H9 (cell line): ENCODE results near the gene NTSR1. TPM values are rescaled to one million over a fixed set of nuclear protein-coding genes. Genes with fewer than 3 reads are reported as not detected.

Experiments
- DNase-seq: peaks from one replicate; pipeline ENCODE4 v3.0.0-alpha.2; 2017
- H2AFZ ChIP-seq: one replicate; pipeline ENCODE4 v1.6.1; 2013; ENCODE audit warnings: mild to moderate bottlenecking, low read length, control low read depth, moderate library complexity
- H2AK5ac ChIP-seq: 2 replicates; pipeline ENCODE4 v1.6.1; 2013; ENCODE audit warnings: low read length, control low read depth, mixed read lengths; ENCODE audit not compliant: insufficient read length
- H2BK120ac ChIP-seq: one replicate; pipeline ENCODE4 v1.6.1; 2013; ENCODE audit warnings: low read depth, mild to moderate bottlenecking, low read length, control low read depth, inconsistent platforms; ENCODE audit not compliant: poor library complexity, severe bottlenecking
- H2BK12ac ChIP-seq: 2 replicates; pipeline ENCODE4 v1.6.1; 2013; ENCODE audit warnings: low read length, control low read depth, mixed read lengths, low read depth; ENCODE audit not compliant: insufficient read length
- H2BK15ac ChIP-seq: 2 replicates; pipeline ENCODE4 v1.6.1; 2013; ENCODE audit warnings: low read depth, low read length, control low read depth
- H2BK20ac ChIP-seq: one replicate; pipeline ENCODE4 v1.6.1; 2013; ENCODE audit warnings: low read depth, mild to moderate bottlenecking, low read length, control low read depth, inconsistent platforms; ENCODE audit not compliant: poor library complexity, severe bottlenecking
- H2BK5ac ChIP-seq: 2 replicates; pipeline ENCODE4 v1.6.1; 2013; ENCODE audit warnings: low read length, control low read depth, mixed read lengths; ENCODE audit not compliant: insufficient read length
- H3K14ac ChIP-seq: 2 replicates; pipeline ENCODE4 v1.6.1; 2013; ENCODE audit warnings: low read length, control low read depth; ENCODE audit not compliant: insufficient read depth
- H3K18ac ChIP-seq: 2 replicates; pipeline ENCODE4 v1.6.1; 2013; ENCODE audit warnings: low read depth, mild to moderate bottlenecking, mixed read lengths, low read length, control low read depth; ENCODE audit not compliant: insufficient read length
- H3K23ac ChIP-seq: 2 replicates; pipeline ENCODE4 v1.6.1; 2013; ENCODE audit warnings: low read length, control low read depth, mixed read lengths, low read depth; ENCODE audit not compliant: insufficient read length
- H3K23me2 ChIP-seq: 2 replicates; pipeline ENCODE4 v1.6.1; 2013; ENCODE audit warnings: low read depth, mild to moderate bottlenecking, mixed read lengths, low read length, control low read depth; ENCODE audit not compliant: insufficient read length, poor library complexity, severe bottlenecking
- H3K27ac ChIP-seq: 2 replicates; pipeline ENCODE4 v1.5.1; 2013; ENCODE audit warnings: low read length, control low read depth, mixed read lengths, low read depth; ENCODE audit not compliant: insufficient read length
- H3K27me3 ChIP-seq: 2 replicates; pipeline ENCODE4 v1.6.1; 2013; ENCODE audit warnings: low read length, control low read depth, inconsistent platforms; ENCODE audit not compliant: insufficient read depth
- H3K4ac ChIP-seq: 2 replicates; pipeline ENCODE4 v1.6.1; 2013; ENCODE audit warnings: low read depth, mild to moderate bottlenecking, control low read depth, inconsistent platforms, low read length, moderate library complexity
- H3K4me1 ChIP-seq: 2 replicates; pipeline ENCODE4 v1.6.1; 2013; ENCODE audit warnings: low read length, control low read depth, inconsistent platforms; ENCODE audit not compliant: insufficient read depth
- H3K4me2 ChIP-seq: 2 replicates; pipeline ENCODE4 v1.6.1; 2013; ENCODE audit warnings: low read length, control low read depth, mixed read lengths; ENCODE audit not compliant: insufficient read length, insufficient read depth
- H3K56ac ChIP-seq: 2 replicates; pipeline ENCODE4 v1.6.1; 2013; ENCODE audit warnings: low read depth, mild to moderate bottlenecking, mixed read lengths, low read length, control low read depth; ENCODE audit not compliant: insufficient read length
- H3K79me1 ChIP-seq: 2 replicates; pipeline ENCODE4 v1.6.1; 2013; ENCODE audit warnings: low read depth, mild to moderate bottlenecking, moderate library complexity, low read length, control low read depth, inconsistent platforms; ENCODE audit not compliant: insufficient read depth, poor library complexity, severe bottlenecking
- H3K79me2 ChIP-seq: 2 replicates; pipeline ENCODE4 v1.6.1; 2013; ENCODE audit warnings: low read length, control low read depth, inconsistent platforms; ENCODE audit not compliant: insufficient read depth
- H3K9ac ChIP-seq: 2 replicates; pipeline ENCODE4 v1.6.1; 2013; ENCODE audit warnings: low read length, control low read depth, mixed read lengths; ENCODE audit not compliant: insufficient read length; ENCODE audit errors: extremely low read depth
- H3K9me3 ChIP-seq: one replicate; pipeline ENCODE4 v1.6.1; 2013; ENCODE audit warnings: low read depth, low read length, inconsistent platforms; ENCODE audit not compliant: control insufficient read depth
- H3T11ph ChIP-seq: one replicate; pipeline ENCODE4 v1.6.1; 2013; ENCODE audit warnings: mild to moderate bottlenecking, low read length, control low read depth, inconsistent platforms
- H4K20me1 ChIP-seq: one replicate; pipeline ENCODE4 v1.6.1; 2013; ENCODE audit not compliant: control insufficient read depth, insufficient read length, insufficient read depth
- H4K5ac ChIP-seq: 2 replicates; pipeline ENCODE4 v1.6.1; 2013; ENCODE audit warnings: low read depth, mild to moderate bottlenecking, mixed read lengths, low read length, control low read depth; ENCODE audit not compliant: insufficient read length
- H4K8ac ChIP-seq: replicated peaks from 2 replicates; pipeline ENCODE4 v1.6.1; 2013; ENCODE audit warnings: low read length, control low read depth, mixed read lengths, low read depth; ENCODE audit not compliant: insufficient read length
- H4K91ac ChIP-seq: 2 replicates; pipeline ENCODE4 v1.6.1; 2013; ENCODE audit warnings: low read depth, mild to moderate bottlenecking, moderate library complexity, mixed read lengths, low read length, control low read depth; ENCODE audit not compliant: insufficient read length
- H3K27ac Mint-ChIP-seq, 3 experiments: 2 replicates in 2 of 3; 3 replicates in 1 of 3; pipeline ENCODE4 v1.8.0; 2020 to 2021; ENCODE audit warnings: mixed read lengths in 3 of 3, mild to moderate bottlenecking in 1 of 3, moderate library complexity in 1 of 3
- H3K27me3 Mint-ChIP-seq: 2 replicates; pipeline ENCODE4 v1.8.0; 2021; ENCODE audit warnings: low read depth, mild to moderate bottlenecking, moderate library complexity, mixed read lengths
- H3K36me3 Mint-ChIP-seq, 3 experiments: 2 replicates in 2 of 3; 3 replicates in 1 of 3; pipeline ENCODE4 v1.8.0; 2020 to 2021; ENCODE audit warnings: low read depth in 3 of 3, mixed read lengths in 3 of 3; ENCODE audit not compliant: insufficient read depth in 1 of 3
- H3K4me1 Mint-ChIP-seq, 2 experiments: 2 replicates each; pipeline ENCODE4 v1.8.0; 2020; ENCODE audit warnings: mixed read lengths in 2 of 2
- H3K4me3 Mint-ChIP-seq, 2 experiments: 2 replicates in 1 of 2; 3 replicates in 1 of 2; pipeline ENCODE4 v1.8.0; 2020 to 2021; ENCODE audit warnings: mild to moderate bottlenecking in 2 of 2, mixed read lengths in 2 of 2, moderate library complexity in 1 of 2
- H3K9me3 Mint-ChIP-seq, 2 experiments: 2 replicates in 1 of 2; 3 replicates in 1 of 2; pipeline ENCODE4 v1.8.0; 2020; ENCODE audit warnings: mild to moderate bottlenecking in 2 of 2, mixed read lengths in 2 of 2, moderate library complexity in 1 of 2
- WGBS: extraction: QIAGEN DNeasy Blood & Tissue Kit; methylation state at CpG from one replicate; pipeline ENCODE4 v1.1.7; 2013; ENCODE audit warnings: missing lambda C conversion rate, low lambda C conversion rate, mixed read lengths; ENCODE audit not compliant: insufficient read length; ENCODE audit errors: extremely low coverage; 5-methylcytosine and 5-hydroxymethylcytosine counted together
- total RNA-seq: library from RNA; stranded (reverse); gene quantifications from 2 replicates; pipeline ENCODE4 v1.2.1, GENCODE V29; 2021
- TF ChIP-seq, protein P1 (sequence below): fragments of 200-600 bp; sonication (generic); conservative IDR thresholded peaks from 3 replicates; pipeline ENCODE4 v1.8.0; 2021; ENCODE audit warnings: antibody characterized with exemption, mild to moderate bottlenecking

Gene NTSR1
- total RNA-seq, 1 experiment from 2014 or later, result 0.11 TPM

DNA sequence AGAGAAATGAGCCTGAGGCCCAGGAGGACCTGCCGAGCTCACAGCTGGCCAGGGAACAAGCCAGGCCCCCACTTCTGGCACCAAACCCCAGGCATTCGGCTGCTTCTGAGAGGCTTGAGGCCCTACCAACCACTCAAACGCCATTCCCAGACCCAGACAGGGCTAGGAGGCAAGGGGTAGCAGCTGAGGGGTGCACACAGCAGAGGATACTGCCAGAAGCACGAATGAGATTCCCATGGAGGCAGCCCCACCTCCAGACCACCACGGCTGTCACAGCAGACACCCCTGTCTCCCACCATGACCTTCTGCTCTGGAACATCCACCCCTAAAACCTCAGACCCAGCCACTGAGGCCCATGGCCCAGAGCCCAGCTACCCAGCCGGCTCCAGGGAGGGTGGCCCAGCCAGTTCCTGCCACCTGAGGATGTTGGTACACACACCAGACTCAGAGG, 36.1 kb downstream of the NTSR1 start:
- H2BK12ac ChIP-seq, result no peak overlapping the region
- no CpG with 5 or more reads among the region's 6 CpGs for WGBS
- TF ChIP-seq, protein P1, sequence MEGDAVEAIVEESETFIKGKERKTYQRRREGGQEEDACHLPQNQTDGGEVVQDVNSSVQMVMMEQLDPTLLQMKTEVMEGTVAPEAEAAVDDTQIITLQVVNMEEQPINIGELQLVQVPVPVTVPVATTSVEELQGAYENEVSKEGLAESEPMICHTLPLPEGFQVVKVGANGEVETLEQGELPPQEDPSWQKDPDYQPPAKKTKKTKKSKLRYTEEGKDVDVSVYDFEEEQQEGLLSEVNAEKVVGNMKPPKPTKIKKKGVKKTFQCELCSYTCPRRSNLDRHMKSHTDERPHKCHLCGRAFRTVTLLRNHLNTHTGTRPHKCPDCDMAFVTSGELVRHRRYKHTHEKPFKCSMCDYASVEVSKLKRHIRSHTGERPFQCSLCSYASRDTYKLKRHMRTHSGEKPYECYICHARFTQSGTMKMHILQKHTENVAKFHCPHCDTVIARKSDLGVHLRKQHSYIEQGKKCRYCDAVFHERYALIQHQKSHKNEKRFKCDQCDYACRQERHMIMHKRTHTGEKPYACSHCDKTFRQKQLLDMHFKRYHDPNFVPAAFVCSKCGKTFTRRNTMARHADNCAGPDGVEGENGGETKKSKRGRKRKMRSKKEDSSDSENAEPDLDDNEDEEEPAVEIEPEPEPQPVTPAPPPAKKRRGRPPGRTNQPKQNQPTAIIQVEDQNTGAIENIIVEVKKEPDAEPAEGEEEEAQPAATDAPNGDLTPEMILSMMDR, result no peak
- no peak overlapping the region for H3K27ac ChIP-seq
- no peak overlapping the region for H4K5ac ChIP-seq
- H3K27me3 Mint-ChIP-seq, result peaks cover 5% of the 10 kb centered on the region
- no peak overlapping the region for H3K18ac ChIP-seq
- no peak overlapping the region for H2BK15ac ChIP-seq
- H3K56ac ChIP-seq, result no peak overlapping the region
- H2AK5ac ChIP-seq, result no peak overlapping the region
- no peaks in the 10 kb centered on the region for H3K79me1 ChIP-seq
- no peaks in the 10 kb centered on the region for H3K4me1 ChIP-seq
- H3K79me2 ChIP-seq, result no peaks in the 10 kb centered on the region
- H3K4ac ChIP-seq, result no peak overlapping the region
- peaks cover 17 to 22% of the 10 kb centered on the region in 2 experiments for H3K4me1 Mint-ChIP-seq
- no peaks in the 10 kb centered on the region for H3K23me2 ChIP-seq
- H3K27me3 ChIP-seq, result no peaks in the 10 kb centered on the region
- no peaks in the 10 kb centered on the region for H3K9me3 ChIP-seq
- no peak overlapping the region for H2BK120ac ChIP-seq
- no peak overlapping the region for H3T11ph ChIP-seq
- no peaks in the 10 kb centered on the region for H3K9me3 Mint-ChIP-seq
- H3K4me2 ChIP-seq, result no peak overlapping the region
- H3K14ac ChIP-seq, result no peak overlapping the region
- H2BK5ac ChIP-seq, result no peak overlapping the region
- no peak overlapping the region for H3K23ac ChIP-seq
- no peak overlapping the region for H3K4me3 Mint-ChIP-seq
- H4K8ac ChIP-seq, result no peak overlapping the region
- H2BK20ac ChIP-seq, result no peak overlapping the region
- no peak overlapping the region for H2AFZ ChIP-seq
- no peaks in the 10 kb centered on the region for H3K36me3 Mint-ChIP-seq
- no peak overlapping the region for H4K91ac ChIP-seq
- H4K20me1 ChIP-seq, result no peaks in the 10 kb centered on the region
- no peak overlapping the region for H3K9ac ChIP-seq
- no peak for DNase-seq
- no peak overlapping the region; a peak in 1 of 7 replicates for H3K27ac Mint-ChIP-seq
